Fibroblast of skin of right biceps (primary cell): ENCODE data around the gene TRAPPC4.
"Not testable (repeated sequence)": the region's sequence is repeated elsewhere in the genome, so short reads cannot be mapped to it uniquely, and the experiment has no call there.

Source experiments
- DNase-seq: peaks from one replicate; pipeline ENCODE4 v3.0.0-alpha.2; 2013

Gene TRAPPC4

DNA sequence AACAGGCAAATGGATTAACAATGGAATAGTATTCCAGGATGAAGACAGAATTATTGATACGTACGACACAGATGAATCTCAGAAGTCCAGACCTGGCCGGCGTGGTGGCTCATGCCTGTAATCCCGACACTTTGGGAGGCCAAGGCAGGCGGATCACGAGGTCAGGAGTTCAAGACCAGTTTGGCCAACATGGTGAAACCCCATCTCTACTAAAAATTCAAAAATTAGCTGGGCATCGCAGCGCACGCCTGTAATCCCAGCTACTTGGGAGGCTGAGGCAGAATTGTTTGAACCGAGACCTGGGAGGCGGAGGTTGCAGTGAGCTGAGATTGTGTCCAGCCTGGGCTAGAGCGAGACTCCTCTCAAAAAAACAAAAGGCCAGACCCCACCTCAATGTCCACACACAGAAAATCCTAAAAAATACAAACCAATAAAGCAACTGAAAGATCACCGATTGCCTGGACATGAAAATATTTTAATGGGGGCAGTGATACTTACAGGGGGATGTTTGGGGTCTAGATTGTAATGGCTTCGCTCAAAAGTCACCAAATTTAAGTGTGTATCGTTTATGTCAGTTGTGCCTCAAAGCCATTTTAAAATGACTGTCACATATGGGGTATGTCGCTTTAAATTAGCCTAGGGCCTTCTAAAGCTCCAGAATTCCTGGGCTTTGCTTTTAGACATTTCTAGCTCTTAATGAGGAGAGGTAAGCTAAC, 4.2 kb upstream of the TRAPPC4 start:
- DNase-seq = no peak

- no peak for DNase-seq
These were observed 3.4 kb upstream of the TRAPPC4 start for GRCh38 chr11:119015054-119015611.

- DNase-seq = no peak
These were observed 2.2 kb upstream of the TRAPPC4 start for GRCh38 chr11:119016216-119017009.

DNA sequence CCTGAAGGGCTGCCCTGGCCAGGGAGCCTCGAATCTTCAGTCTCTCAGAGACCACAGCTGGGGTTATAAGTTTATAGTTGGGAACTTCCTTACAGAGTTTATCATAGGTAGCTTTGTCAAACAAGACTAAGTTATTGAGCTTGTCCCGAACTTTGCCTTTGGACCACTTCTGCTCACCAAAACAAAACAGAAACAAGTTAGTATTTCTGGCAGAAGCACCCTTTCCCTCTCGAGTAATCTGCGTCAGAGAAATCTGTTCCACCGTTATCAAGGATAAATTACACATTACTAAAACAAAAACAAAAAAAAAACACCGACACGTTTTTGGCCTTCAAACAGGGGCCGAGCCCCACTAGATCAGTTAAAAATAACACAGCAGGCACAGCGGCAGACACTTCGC, 1.2 kb upstream of the TRAPPC4 start:
- not testable (repeated sequence) for DNase-seq

GRCh38 chr11:119019996-119020395, 1.4 kb downstream of the TRAPPC4 start:
- no peak for DNase-seq

DNA sequence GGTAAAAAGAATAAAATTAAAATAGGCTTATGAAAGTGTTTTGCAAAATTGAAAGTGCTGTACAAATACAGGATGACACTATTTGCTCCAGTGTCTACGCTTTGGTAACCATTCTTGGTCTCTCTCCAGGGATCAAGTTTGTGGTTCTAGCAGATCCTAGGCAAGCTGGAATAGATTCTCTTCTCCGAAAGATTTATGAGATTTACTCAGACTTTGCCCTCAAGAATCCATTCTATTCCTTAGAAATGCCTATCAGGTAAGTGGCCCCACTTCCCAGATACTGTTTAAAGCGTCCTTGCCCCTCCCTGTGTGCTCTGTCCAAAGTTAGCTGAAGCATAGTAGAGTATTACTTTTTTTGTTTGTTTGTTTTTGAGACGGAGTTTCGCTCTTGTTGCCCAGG, 3.1 kb downstream of the TRAPPC4 start:
- no peak for DNase-seq

DNA sequence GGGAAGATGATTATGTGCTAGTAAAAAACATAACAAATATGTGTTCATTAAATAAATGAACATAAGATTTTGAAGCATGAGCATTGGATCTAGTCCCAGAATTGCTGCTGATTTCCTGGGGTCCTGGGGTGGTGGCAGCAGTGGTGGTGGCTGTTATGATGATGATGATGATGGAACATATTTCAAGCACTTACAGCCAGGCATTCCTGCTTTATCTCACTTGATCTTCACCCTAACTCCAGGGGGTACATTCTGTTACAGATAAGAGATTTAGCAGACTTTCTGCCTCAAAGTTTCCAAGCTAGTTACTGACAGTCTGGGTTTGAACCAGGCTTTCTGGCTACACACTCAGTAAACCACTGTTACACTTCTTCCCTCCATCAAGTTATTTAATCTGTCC, 5.2 kb downstream of the TRAPPC4 start:
- DNase-seq = peak; percentile 37

- no peak for DNase-seq
These were observed 6.0 kb downstream of the TRAPPC4 start for GRCh38 chr11:119024430-119025098.

- no peak for DNase-seq
These were observed 6.5 kb downstream of the TRAPPC4 start for GRCh38 chr11:119025099-119025473.

DNA sequence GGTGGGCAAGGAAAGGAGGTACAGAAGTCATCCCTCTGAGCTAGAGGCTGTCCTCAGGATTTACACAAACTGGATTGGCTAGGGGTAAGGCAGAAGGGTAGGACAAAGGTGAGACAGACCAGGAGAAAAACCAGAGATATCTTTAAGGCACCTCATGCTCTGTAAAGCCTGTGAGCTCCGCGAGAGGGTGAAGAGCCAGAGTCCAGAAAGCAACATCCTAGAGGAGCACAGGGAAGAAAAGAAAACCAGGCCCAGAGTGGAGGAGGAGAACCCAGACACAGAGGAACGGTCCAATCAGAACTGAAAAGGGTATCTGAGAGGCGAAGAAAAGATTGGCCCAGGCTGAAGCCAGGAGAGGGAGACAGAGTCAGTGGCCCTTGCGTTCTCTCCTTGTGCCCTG, 7.0 kb downstream of the TRAPPC4 start:
- no peak for DNase-seq

DNA sequence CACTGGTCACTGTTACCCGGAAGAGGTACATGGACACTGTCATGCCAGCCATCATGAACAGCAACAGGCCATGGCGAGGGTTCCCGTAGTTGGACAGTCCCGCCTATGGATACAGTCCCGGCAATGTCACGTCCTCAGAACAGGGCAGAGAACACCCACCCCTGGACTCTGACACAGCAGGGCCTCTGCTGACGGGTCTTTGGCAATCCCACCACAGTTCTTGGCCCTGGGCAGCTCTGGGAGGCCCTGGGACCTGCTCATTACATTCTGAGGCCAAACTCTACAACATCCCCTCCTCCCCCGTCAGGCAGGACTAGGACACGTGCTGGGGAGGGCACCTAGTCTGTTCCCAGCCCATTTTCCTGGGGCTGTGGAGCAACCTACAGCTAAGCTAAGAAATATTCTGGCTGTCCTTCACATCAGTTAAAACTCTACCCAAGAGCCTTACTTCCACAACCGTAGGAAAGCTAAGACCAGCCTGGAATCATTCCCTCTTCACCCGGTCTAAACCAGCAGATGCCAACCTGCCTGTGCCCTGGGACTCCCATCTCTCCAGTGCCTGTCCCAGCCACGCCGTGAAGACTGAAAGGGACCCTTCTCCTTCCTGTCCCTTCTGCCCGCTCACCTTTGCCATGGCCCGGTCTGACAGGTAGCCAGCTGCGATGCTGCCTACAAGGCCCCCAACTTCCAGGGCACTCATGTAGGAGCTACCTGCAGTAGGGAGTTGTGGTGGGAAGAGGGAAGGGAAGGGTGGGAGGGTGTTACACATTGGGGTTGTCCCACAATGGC, 7.6 kb downstream of the TRAPPC4 start:
- no peak for DNase-seq

DNA sequence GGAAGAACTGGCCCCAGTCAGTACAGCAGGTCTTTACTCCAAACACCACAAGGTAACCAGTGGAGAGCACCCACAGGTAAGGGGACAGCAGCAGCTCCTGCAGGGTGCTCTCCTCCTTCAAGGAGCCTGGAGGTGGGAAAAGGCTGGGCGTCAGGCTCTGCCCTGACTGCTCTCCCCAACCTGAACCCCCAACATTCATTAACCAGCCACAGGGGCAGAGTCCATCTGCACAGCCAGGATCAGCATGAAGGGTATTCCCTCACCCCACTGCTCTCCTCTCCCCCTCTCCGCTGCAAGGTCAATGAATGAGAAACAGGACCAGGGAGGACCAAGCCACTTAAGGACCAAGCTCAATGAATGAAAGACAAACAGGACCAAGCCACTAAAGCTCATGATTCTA, 8.4 kb downstream of the TRAPPC4 start:
- no peak for DNase-seq

DNA sequence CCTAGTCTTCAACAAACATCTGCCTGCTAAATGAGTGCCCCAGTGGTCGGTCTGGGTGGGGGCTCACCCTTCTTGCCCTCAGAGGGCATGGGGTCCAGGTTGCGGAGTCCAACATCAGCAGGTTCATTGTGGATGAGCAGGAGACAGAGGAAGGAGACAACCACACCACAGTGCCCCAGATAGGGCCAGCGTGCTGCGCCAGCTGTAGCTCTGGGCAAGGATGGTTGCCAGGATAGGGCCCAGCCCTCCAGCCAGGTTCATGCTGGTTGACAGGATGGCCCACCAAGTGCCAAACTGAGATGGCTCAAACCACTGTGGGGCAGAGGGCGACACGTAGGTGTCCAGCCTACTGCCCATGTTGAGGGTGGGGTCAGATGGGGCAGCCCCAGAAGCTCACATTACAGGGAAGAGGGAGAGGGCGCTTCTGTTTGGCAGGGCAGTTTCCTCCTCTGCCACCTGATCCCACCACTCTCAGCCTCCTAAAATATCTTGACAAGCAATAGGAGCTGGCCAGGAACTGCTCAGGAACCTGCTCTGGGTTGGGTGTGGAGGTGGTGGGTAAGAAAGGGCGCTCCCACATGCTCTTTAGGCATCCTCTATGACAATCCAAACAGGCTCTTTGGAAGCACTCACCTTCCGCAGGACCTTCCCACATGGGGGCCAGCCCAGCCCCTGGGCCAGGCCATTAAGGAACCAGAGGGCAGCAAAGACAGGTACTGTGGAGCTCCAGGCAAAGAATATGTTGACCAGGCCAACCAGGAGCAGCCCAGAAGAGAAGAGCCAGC, 9.2 kb downstream of the TRAPPC4 start:
- DNase-seq = no peak

- DNase-seq = no peak
These were observed 9.9 kb downstream of the TRAPPC4 start for GRCh38 chr11:119028346-119029068.

DNA sequence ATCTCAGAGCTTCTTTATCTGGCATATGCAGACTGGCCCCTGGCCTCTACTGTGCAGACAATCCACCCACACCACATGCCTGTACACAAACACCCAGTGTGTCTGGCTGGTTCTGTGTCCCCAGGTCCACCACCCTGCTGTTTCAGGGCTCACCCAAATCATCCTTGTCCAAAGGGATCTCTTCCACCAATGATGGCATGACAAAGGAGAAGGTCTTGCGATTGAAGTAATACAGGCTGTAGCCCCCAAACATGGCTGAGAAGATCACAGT, 10.4 kb downstream of the TRAPPC4 start:
- no peak for DNase-seq

- DNase-seq = no peak
These were observed 10.9 kb downstream of the TRAPPC4 start for GRCh38 chr11:119029340-119030028.

DNA sequence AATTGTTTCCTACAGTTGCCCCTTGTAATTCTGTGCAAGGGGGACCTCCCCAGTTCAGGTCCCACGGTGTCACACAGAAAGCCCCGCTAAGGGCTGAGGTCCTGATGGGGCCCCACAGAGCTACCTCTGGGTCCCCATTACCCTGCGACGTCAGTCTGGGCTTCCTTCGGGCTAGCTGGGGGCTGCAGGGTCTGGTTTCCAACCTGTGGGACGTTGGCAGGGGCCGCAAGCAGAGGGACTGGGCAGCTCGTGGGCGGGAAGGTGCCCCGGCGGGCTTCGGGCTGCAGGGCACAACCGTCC, 11.4 kb downstream of the TRAPPC4 start:
- DNase-seq = no peak

DNA sequence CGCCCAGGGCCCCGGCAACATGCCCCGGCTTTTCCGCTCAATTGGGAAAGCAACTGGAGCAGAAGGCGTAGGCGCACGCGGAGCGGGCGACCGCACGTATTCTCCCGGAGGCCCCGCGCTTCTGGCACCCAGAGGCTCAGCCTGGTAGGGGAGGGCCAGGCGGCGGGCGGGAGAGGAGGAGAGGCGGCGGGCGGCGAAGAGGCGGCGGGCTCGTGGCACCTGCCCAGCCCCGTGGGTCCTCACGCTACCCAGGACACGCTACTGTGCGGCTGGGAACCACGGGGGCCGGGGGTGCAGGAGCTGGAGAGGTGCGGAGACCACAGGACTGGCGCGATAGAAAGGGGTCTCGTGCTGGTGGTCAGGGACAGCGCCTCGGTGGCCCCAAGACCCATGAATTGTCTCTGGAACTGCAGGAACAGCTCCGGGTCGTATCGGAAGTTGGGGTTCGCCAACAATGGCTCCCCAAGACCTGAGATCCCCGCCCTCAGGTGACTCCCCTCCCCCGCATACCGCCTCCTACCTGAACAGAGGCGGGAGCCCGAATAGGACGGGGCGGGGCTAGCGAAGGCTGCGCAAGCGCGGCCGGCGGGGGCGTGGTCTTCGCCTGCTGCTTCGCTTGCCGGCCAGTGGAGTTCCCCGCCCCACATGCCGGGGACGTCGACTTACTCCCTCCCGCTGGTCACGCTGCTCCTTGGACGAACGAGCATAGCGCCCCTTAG, 11.9 kb downstream of the TRAPPC4 start, which contains the start of gene SLC37A4:
SLC37A4 (minus strand) TSS at position 549 of the 719 bp plus-strand sequence.
- DNase-seq = peak; percentile 96

DNA sequence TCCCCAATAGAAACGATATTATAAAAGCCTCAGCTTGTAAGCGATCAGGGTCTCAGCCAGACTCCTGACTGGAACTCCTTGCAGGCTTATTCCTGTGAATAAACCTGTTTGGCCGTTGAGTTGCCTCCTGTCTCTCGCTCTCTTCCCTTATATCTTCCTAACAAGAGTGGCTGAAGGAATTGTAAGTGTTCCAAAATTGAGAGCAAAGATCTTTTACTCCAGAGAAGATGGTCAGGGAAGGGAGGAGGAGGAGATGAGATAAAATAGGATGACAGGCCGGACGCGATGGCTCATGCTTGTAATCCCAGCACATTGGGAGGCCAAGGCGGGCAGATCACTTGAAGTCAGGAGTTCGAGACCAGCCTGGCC, 13.3 kb downstream of the TRAPPC4 start:
- no peak for DNase-seq

DNA sequence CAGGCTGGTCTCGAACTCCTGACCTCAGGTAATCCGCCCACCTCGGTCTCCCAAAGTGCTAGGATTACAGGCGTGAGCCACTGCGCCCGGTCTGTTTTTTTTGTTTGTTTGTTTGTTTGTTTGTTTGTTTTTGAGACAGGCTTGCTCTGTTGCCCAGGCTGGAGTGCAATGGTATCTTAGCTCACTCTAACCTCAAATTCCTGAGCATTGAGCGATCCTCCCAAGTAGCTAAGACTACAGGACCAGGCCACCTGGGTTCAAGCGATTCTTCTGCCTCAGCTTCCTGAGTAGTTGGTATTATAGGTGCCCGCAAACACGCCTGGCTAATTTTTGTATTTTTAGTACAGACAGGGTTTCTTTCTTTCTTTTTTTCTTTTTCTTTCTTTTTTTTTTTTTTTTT, 14.9 kb downstream of the TRAPPC4 start:
- DNase-seq = not testable (repeated sequence)
